Lower lobe of right lung (tissue), 2 donors: Measurements from ENCODE around the gene CHRNA9. TPM values are rescaled to one million over a fixed set of nuclear protein-coding genes. Genes with fewer than 3 reads are reported as not detected.

Experiments
- ATAC-seq, 2 donors: fragments of 200-7000 bp; cut with Tn5 transposase; one replicate each; pipeline ENCODE4 v1.9.1; 2020 to 2022; ENCODE audit warnings: mild to moderate bottlenecking in 2 of 2, moderate library complexity in 2 of 2
- DNase-seq: peaks from one replicate; pipeline ENCODE4 v3.0.0-alpha.2; 2020
- H3K27ac ChIP-seq: fragments of 200-600 bp; one replicate; pipeline ENCODE4 v1.8.0; 2022
- H3K27me3 ChIP-seq: fragments of 200-600 bp; one replicate; pipeline ENCODE4 v1.8.0; 2022; ENCODE audit warnings: low read depth
- H3K36me3 ChIP-seq: fragments of 200-600 bp; one replicate; pipeline ENCODE4 v1.8.0; 2022; ENCODE audit warnings: mild to moderate bottlenecking
- H3K4me1 ChIP-seq: fragments of 200-600 bp; one replicate; pipeline ENCODE4 v1.8.0; 2022
- H3K4me3 ChIP-seq: fragments of 200-600 bp; one replicate; pipeline ENCODE4 v1.8.0; 2022; ENCODE audit warnings: mild to moderate bottlenecking
- H3K9me3 ChIP-seq: fragments of 200-600 bp; one replicate; pipeline ENCODE4 v1.8.0; 2022
- CTCF ChIP-seq: fragments of 200-600 bp; IDR thresholded peaks from one replicate; pipeline ENCODE4 v1.8.0; 2022; ENCODE audit warnings: antibody characterized with exemption, mild to moderate bottlenecking
- intact Hi-C: fragments of 100-400 bp; cut with DNase I; formaldehyde crosslinking; loops from one replicate; pipeline ENCODE4 v1.11.0; 2022
- total RNA-seq: library from RNA; stranded (reverse); fragmentation: NEBNext Ultra II Directional; extraction: Animal tissue kit (Norgen Biotek cat#: 25700); gene quantifications from one replicate; pipeline ENCODE4 v1.2.1, GENCODE V29; 2021
- donor health status: DM: no; HTN: yes; CAD: no; lungs with severe emphysema.

Gene CHRNA9
- total RNA-seq, 1 donor from 2014 or later = not detected

GRCh38 chr4:40306976-40307375 is 28.2 kb upstream of the CHRNA9 start:
- DNase-seq (no peak), ATAC-seq (no peak)
- Histone ChIP-seq H3K9me3 (no peaks in the 10 kb centered on the region), H3K27ac (peak overlapping the region; percentile 2), H3K4me1 (peaks cover 32% of the 10 kb centered on the region), H3K4me3 (no peak overlapping the region), H3K27me3 (no peaks in the 10 kb centered on the region), H3K36me3 (no peaks in the 10 kb centered on the region)
- intact Hi-C loops = loop anchor here (10.0 kb wide), 1 partner anchor 152 kb away; no protein-coding TSS in a partner anchor
- TF ChIP-seq CTCF = no peak

- H3K4me1 ChIP-seq = peaks cover 33% of the 10 kb centered on the region
- H3K27ac ChIP-seq = peak overlapping the region; percentile 2
- intact Hi-C loops = loop anchor here (10.0 kb wide), 1 partner anchor 153 kb away; no protein-coding TSS in a partner anchor
- H3K4me3 ChIP-seq = no peak overlapping the region
- no peaks in the 10 kb centered on the region for H3K9me3 ChIP-seq
- no peaks in the 10 kb centered on the region for H3K27me3 ChIP-seq
- no peak for DNase-seq
- TF ChIP-seq CTCF = no peak
- H3K36me3 ChIP-seq = no peaks in the 10 kb centered on the region
- ATAC-seq = peak; percentile 54 to 81
Observed at GRCh38 chr4:40307627-40308497, 27.3 kb upstream of the CHRNA9 start.

- Histone ChIP-seq H3K4me1 (peaks cover 33% of the 10 kb centered on the region), H3K27ac (peak overlapping the region; percentile 2), H3K36me3 (no peaks in the 10 kb centered on the region), H3K4me3 (no peak overlapping the region), H3K27me3 (no peaks in the 10 kb centered on the region), H3K9me3 (no peaks in the 10 kb centered on the region)
- intact Hi-C loops = loop anchor here (10.0 kb wide), 1 partner anchor 154 kb away; no protein-coding TSS in a partner anchor
- no peak for DNase-seq
- TF ChIP-seq CTCF = no peak
- ATAC-seq = no peak
Observed at GRCh38 chr4:40308528-40309122, 26.5 kb upstream of the CHRNA9 start.

GRCh38 chr4:40309250-40309774 is 25.8 kb upstream of the CHRNA9 start:
- H3K27ac ChIP-seq = no peak overlapping the region
- ATAC-seq = peak; percentile 87 to 88
- no peak overlapping the region for H3K4me3 ChIP-seq
- no peaks in the 10 kb centered on the region for H3K9me3 ChIP-seq
- peak; percentile 93 for TF ChIP-seq CTCF
- intact Hi-C loops = loop anchor here (10.0 kb wide), 1 partner anchor 155 kb away; no protein-coding TSS in a partner anchor
- peak; percentile 92 for DNase-seq
- H3K36me3 ChIP-seq = no peaks in the 10 kb centered on the region
- H3K4me1 ChIP-seq = peaks cover 33% of the 10 kb centered on the region
- no peaks in the 10 kb centered on the region for H3K27me3 ChIP-seq

- no peaks in the 10 kb centered on the region for H3K36me3 ChIP-seq
- intact Hi-C loops = no loop called here
Observed at GRCh38 chr4:40310225-40310624, 24.9 kb upstream of the CHRNA9 start.

More at GRCh38 chr4:40310225-40310624, 24.9 kb upstream of the CHRNA9 start:
- Histone ChIP-seq H3K27ac (no peak overlapping the region), H3K4me3 (no peak overlapping the region), H3K4me1 (peaks cover 33% of the 10 kb centered on the region), H3K27me3 (no peaks in the 10 kb centered on the region), H3K9me3 (no peaks in the 10 kb centered on the region)
- ATAC-seq = no peak
- no peak for DNase-seq
- no peak for TF ChIP-seq CTCF
